BE2C (cell line): Measurements from ENCODE around the gene DNAJB1.
A peak's percentile ranks its signal among the peaks of the same experiment; 100 is the strongest.

Experiments
- DNase-seq: peaks from one replicate; pipeline ENCODE4 v3.0.0-alpha.2; 2020
- H3K27me3 ChIP-seq: fragments of 250-450 bp; sonication (Bioruptor Pico); 2 replicates; pipeline ENCODE4 v1.5.1; 2020; ENCODE audit warnings: mild to moderate bottlenecking
- H3K36me3 ChIP-seq: fragments of 250-450 bp; sonication (Bioruptor Pico); 2 replicates; pipeline ENCODE4 v1.5.1; 2020; ENCODE audit warnings: mild to moderate bottlenecking
- H3K4me1 ChIP-seq: fragments of 250-450 bp; sonication (Bioruptor Pico); 2 replicates; pipeline ENCODE4 v1.5.1; 2020
- H3K4me3 ChIP-seq: 2 replicates; pipeline ENCODE4 v1.5.1; 2011; ENCODE audit warnings: low read depth, low read length
- H3K9me3 ChIP-seq: fragments of 250-450 bp; sonication (Bioruptor Pico); 2 replicates; pipeline ENCODE4 v1.5.1; 2020
- TF ChIP-seq, protein P1 (sequence below): IDR thresholded peaks from 2 replicates; pipeline ENCODE4 v1.5.1; 2012; ENCODE audit warnings: mild to moderate bottlenecking, low read depth, low read length

DNAJB1 gene

DNA sequence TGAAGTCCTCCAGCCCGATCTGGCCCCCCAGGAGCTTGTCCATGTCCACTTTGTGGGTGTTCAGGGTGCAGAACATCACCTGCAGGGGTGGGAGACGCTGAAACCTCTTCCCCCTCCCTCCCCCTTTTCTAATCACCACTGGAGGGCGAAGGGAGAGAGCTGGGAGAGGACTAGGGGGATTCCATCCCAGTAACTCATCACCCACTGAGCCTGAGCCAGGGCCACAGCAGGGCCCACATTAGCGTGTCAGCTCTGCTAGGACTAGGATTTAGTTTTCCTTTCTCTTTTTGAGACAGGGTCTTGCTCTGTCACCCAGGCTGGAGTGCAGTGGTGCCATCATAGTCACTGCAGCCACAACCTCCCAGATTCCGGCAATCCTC, 37.5 kb downstream of the DNAJB1 start:
- TF ChIP-seq, protein P1, sequence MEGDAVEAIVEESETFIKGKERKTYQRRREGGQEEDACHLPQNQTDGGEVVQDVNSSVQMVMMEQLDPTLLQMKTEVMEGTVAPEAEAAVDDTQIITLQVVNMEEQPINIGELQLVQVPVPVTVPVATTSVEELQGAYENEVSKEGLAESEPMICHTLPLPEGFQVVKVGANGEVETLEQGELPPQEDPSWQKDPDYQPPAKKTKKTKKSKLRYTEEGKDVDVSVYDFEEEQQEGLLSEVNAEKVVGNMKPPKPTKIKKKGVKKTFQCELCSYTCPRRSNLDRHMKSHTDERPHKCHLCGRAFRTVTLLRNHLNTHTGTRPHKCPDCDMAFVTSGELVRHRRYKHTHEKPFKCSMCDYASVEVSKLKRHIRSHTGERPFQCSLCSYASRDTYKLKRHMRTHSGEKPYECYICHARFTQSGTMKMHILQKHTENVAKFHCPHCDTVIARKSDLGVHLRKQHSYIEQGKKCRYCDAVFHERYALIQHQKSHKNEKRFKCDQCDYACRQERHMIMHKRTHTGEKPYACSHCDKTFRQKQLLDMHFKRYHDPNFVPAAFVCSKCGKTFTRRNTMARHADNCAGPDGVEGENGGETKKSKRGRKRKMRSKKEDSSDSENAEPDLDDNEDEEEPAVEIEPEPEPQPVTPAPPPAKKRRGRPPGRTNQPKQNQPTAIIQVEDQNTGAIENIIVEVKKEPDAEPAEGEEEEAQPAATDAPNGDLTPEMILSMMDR: no peak
- Histone ChIP-seq H3K4me3 (no peak overlapping the region), H3K4me1 (peaks cover 23% of the 10 kb centered on the region), H3K36me3 (no peaks in the 10 kb centered on the region; the same call in 1 of the 2 replicates), H3K9me3 (no peaks in the 10 kb centered on the region), H3K27me3 (no peaks in the 10 kb centered on the region)
- no peak for DNase-seq

DNA sequence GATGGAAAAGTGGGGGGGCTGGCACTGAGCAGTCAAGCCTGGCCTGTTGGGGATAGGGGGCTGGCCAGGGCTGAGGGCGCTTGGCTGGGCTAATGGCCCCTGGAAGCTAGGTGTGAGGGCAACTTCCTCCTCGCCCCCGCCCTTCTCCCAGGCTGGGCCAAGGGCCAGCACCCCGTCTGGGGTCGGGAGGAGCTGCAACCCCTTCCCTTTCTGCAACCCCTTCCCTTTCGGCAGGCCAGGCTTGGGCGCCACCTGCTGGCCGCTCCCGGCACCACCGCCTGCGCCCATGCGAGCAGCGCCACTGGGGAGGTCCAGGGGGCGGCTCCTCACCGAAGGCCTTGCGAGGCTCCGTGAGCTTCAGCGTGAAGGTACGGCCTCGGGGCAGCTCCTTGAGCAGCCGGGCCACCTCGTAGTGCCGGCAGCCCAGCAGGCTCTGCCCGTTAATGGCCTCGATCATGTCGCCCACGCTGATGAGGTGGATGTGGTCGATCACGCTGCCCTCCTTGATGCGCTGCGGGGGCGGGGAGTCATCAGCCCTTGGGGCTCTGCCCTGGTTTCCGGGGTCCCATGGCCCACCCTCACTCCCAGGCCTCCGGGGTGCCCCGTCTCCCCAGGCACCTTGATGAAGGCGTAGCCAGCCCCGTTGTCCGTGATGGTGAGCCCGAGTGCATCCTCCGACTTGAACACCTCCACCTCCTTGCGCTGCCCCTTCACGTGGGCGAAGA, 38.1 kb downstream of the DNAJB1 start:
- peak; percentile 74 for DNase-seq
- H3K36me3 ChIP-seq: no peaks in the 10 kb centered on the region; the same call in 1 of the 2 replicates
- H3K4me1 ChIP-seq: peaks cover 28% of the 10 kb centered on the region
- no peak overlapping the region for H3K4me3 ChIP-seq
- H3K27me3 ChIP-seq: no peaks in the 10 kb centered on the region
- H3K9me3 ChIP-seq: no peaks in the 10 kb centered on the region
- TF ChIP-seq, protein P1: peak; percentile 88

DNA sequence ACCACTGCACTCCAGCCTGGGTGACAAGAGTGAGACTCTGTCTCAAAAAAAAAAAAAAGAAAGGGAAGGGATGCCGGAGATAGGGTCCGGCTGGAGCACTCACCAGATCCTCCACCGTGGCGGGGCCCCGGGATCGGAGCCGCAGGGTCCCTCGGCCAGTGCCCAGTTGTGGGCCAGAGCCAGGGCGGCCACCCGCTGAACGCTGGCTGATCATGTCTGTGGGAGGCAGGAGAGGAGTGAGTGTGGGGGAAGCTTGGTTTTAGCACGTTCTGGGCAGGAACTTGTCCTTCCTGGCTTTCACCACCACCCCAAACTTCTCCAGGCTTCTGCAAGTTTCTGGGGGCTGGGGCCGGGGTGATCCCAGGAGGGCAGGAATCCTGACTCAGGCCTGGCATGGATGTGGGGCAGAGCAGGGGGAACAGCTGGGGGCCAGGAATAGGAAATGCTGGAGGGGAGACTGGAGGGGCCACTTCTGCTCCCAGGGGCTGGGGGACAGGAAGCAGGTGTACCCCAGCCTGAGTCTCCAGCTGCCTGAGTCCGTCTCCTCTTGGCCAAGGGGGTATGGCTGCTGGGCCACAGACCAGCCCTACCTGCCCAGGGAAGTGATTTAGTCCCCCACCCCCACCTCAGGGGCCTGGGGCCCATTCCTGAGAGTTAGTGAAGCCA, 38.8 kb downstream of the DNAJB1 start:
- peaks cover 31% of the 10 kb centered on the region for H3K4me1 ChIP-seq
- TF ChIP-seq, protein P1: no peak
- H3K4me3 ChIP-seq: no peak overlapping the region
- H3K36me3 ChIP-seq: no peaks in the 10 kb centered on the region; the same call in 1 of the 2 replicates
- no peaks in the 10 kb centered on the region for H3K9me3 ChIP-seq
- DNase-seq: no peak
- H3K27me3 ChIP-seq: no peaks in the 10 kb centered on the region

DNA sequence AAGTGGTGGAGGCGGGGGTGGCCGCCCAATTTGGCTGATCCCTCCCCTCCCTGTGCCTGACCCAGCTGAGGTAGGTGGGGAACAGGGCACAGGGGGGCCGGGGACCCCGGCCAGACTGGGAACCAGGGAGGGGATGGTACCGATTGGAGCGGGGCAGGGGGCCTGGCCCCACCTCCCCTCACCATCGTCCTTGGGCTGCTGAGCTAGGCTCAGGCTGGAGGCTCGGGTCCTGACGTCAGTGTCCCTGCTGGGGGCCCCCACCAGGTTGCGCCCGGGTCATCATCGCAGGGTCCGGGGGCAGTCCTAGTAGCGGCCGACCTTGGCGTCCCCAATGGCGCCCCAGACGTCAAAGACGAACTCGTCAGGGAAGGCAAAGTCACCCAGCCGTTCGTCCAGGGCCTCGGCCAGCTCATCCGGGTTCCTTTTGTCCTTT, 40.1 kb downstream of the DNAJB1 start:
- DNase-seq: no peak
- no peaks in the 10 kb centered on the region for H3K9me3 ChIP-seq
- H3K4me1 ChIP-seq: peaks cover 31% of the 10 kb centered on the region
- TF ChIP-seq, protein P1: no peak
- no peaks in the 10 kb centered on the region; the same call in 1 of the 2 replicates for H3K36me3 ChIP-seq
- H3K4me3 ChIP-seq: no peak overlapping the region
- H3K27me3 ChIP-seq: no peaks in the 10 kb centered on the region

DNA sequence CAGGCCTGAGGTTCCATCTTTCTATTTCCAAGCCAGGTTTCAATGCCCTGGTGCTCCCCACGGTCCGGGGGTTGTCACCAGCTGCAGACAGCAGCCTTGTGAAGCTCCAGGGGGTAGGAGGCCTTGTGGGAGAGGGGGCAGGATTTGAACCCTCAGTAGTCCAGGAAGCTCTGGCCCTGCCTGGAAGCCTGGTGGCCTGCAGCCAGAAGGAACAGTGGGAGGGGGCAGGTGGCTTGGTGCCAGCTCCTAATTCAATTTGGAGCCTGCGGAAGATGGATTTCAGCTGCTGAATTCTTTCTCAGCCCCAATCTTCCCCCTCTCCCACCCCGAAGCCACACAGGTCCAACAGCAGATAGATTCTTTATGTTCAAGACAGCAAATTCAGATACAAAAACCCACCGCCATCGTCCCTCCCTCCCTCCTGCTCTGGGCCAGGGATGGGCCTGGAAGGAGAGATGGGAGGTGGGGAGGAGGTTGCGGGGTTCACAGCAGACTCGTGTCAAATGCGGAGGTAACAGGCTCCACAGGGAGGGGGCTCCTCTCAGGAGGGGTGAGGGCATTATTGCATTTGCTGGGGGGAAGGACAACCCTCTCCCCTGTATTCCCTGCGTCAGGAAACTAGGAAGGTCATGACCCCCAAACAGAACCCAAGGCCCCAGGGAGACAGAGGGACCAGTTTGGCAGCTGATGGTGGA, 40.6 kb downstream of the DNAJB1 start:
- Histone ChIP-seq H3K4me3 (no peak overlapping the region), H3K4me1 (peaks cover 32% of the 10 kb centered on the region), H3K27me3 (0 out of 2 replicates have a peak, but pooled peaks cover under 1% of the 10 kb centered on the region), H3K9me3 (no peaks in the 10 kb centered on the region), H3K36me3 (peaks cover under 1% of the 10 kb centered on the region; the same call in 1 of the 2 replicates)
- TF ChIP-seq, protein P1: no peak
- DNase-seq: peak; percentile 74
